GM18511 (cell line): ENCODE results near the gene IGSF9B.

Experiments used
- ATAC-seq: cut with Tn5 transposase; IDR thresholded peaks from one replicate; pipeline ENCODE4 v1.9.1; 2021; ENCODE audit warnings: mild to moderate bottlenecking, moderate library complexity; ENCODE audit not compliant: unreplicated experiment

Gene IGSF9B

GRCh38 chr11:133957900-133958299 lies 1.1 kb upstream of the IGSF9B start:
- no peak for ATAC-seq

- ATAC-seq, result no peak
Measured at GRCh38 chr11:133955945-133956421, 785 bp downstream of the IGSF9B start.

GRCh38 chr11:133955081-133955891 lies 1.5 kb downstream of the IGSF9B start:
- no peak for ATAC-seq

GRCh38 chr11:133953999-133954398 lies 2.8 kb downstream of the IGSF9B start:
- ATAC-seq, result no peak

- no peak for ATAC-seq
Measured at GRCh38 chr11:133953547-133953946, 3.2 kb downstream of the IGSF9B start.

GRCh38 chr11:133952199-133953190 lies 4.3 kb downstream of the IGSF9B start:
- ATAC-seq, result no peak

- no peak for ATAC-seq
Measured at GRCh38 chr11:133951327-133952198, 5.2 kb downstream of the IGSF9B start.

GRCh38 chr11:133950874-133951326 lies 5.9 kb downstream of the IGSF9B start:
- no peak for ATAC-seq

- no peak for ATAC-seq
Measured at GRCh38 chr11:133950421-133950820, 6.3 kb downstream of the IGSF9B start.

- no peak for ATAC-seq
Measured at GRCh38 chr11:133949129-133949528, 7.6 kb downstream of the IGSF9B start.

GRCh38 chr11:133948711-133949110 lies 8.1 kb downstream of the IGSF9B start:
- no peak for ATAC-seq

GRCh38 chr11:133947321-133947756 lies 9.4 kb downstream of the IGSF9B start:
- peak; percentile 54 for ATAC-seq

GRCh38 chr11:133946541-133947318 lies 10.0 kb downstream of the IGSF9B start:
- no peak for ATAC-seq

- ATAC-seq, result no peak
Measured at GRCh38 chr11:133946051-133946450, 10.7 kb downstream of the IGSF9B start.

- ATAC-seq, result no peak
Measured at GRCh38 chr11:133945087-133945974, 11.4 kb downstream of the IGSF9B start.

GRCh38 chr11:133943950-133944698 lies 12.6 kb downstream of the IGSF9B start:
- ATAC-seq, result no peak

GRCh38 chr11:133942577-133942976 lies 14.2 kb downstream of the IGSF9B start:
- no peak for ATAC-seq

GRCh38 chr11:133941546-133941945 lies 15.2 kb downstream of the IGSF9B start:
- no peak for ATAC-seq
